ENCODE data around the gene ZDHHC4.

The ZDHHC4 gene

DNA sequence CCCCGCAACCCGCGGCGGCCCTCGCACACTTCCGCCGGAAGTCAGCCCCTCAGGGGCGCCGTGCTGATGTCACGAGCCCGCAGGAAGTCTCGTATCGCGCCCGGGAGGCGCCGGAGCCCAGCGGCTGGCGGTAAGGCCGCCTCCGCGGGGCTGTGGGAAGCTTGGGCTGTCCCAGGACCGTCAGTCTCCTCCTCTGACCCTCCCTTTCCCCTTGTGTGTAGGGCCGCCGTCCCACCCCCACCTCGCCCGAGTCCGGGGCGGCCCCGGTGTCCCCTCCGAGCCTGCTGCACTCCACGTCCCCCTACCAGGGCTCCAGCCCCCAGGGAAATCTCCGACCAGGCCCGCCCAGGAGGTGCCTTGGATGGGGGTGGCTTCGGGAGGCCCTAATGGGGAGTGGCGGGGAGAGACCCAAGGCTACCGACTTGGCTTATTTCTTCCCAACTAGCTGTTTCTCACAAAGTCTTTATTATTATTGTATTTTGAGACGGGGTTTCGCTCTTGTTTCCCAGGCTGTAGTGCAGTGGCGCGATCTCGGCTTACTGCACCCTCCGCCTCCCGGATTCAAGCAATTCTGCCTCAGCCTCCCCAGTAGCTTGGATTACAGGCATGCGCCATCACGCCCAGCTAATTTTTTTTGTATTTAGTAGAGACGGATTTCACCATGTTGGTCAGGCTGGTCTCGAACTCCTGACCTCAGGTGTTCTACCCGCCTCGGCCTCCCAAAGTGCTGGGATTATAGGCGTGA, at the start of gene ZDHHC4:
ZDHHC4 (plus strand) TSS at position 86 of the 745 bp plus-strand sequence. CDS start 3,108 bp downstream, outside the sequence.
- no peaks in the 10 kb centered on the region for H3K9me3 ChIP-seq (ENCODE audit: control insufficient read depth, insufficient read depth, low read depth, low read length)
- ChIA-PET POLR2A (interaction anchor here (0.6 to 1.0 kb wide), 4 partner anchors 11 to 44 kb away, joined by 3 read pairs; partner anchors contain the start of gene INTS15), CTCF (interaction anchor here (1.3 to 1.8 kb wide), 2 partner anchors 12 to 18 kb away, joined by 5 to 12 read pairs; partner anchors contain the start of gene INTS15)
- peaks cover 18 to 24% of the 10 kb centered on the region in 2 experiments; a peak in 2 of 3 replicates for H3K36me3 ChIP-seq (ENCODE audit: control insufficient read depth in 2 of 2, insufficient read depth in 1 of 2, low read length in 2 of 2)
- H3K4me1 ChIP-seq (ENCODE audit: control insufficient read depth, insufficient read depth, low read length): no peaks in the 10 kb centered on the region; the same call in 1 of the 2 replicates
- peak within 1 kb of the TSS; percentile 82 for H3K4me3 ChIP-seq (ENCODE audit: low read depth, low read length)
- H3K27ac ChIP-seq (ENCODE audit: extremely low read depth, low read depth, low read length): peak within 1 kb of the TSS; percentile 93
- TF ChIP-seq PRDM2 (tag by site-specific recombination; IDR thresholded peaks at IDR 0.05; ENCODE audit: borderline replicate concordance) (no peak), KLF10 (tag by site-specific recombination; IDR thresholded peaks at IDR 0.05) (0 out of 2 replicates have a peak, but pooled peaks have one; percentile 19), ZNF24 (tag by site-specific recombination; IDR thresholded peaks at IDR 0.05) (no peak), ZIC2 (tag by site-specific recombination; IDR thresholded peaks at IDR 0.05) (peak; percentile 89), ZBTB49 (tag by site-specific recombination; IDR thresholded peaks at IDR 0.05; ENCODE audit: low read depth) (no peak), SP7 (tag by site-specific recombination; IDR thresholded peaks at IDR 0.05) (peak; percentile 77; the same call in 1 of the 2 replicates), ZNF132 (tag by site-specific recombination; IDR thresholded peaks at IDR 0.05; ENCODE audit: borderline replicate concordance) (no peak), YY2 (tag by site-specific recombination; IDR thresholded peaks at IDR 0.05) (no peak), ZNF530 (tag by site-specific recombination; IDR thresholded peaks at IDR 0.05; ENCODE audit: low read depth) (no peak), ZNF223 (tag by site-specific recombination; IDR thresholded peaks at IDR 0.05) (no peak), ZNF677 (tag by site-specific recombination; IDR thresholded peaks at IDR 0.05) (no peak), KLF9 (tag by site-specific recombination; IDR thresholded peaks at IDR 0.05; ENCODE audit: low read depth) (peak; percentile 52; the same call in 1 of the 2 replicates), KLF7 (tag by site-specific recombination; IDR thresholded peaks at IDR 0.05; ENCODE audit: borderline replicate concordance) (no peak), ZNF707 (tag by site-specific recombination; IDR thresholded peaks at IDR 0.05) (no peak), ZNF610 (tag by site-specific recombination; IDR thresholded peaks at IDR 0.05; ENCODE audit: borderline replicate concordance) (0 out of 2 replicates have a peak, but pooled peaks have one; percentile 17), ZNF596 (tag by site-specific recombination; IDR thresholded peaks at IDR 0.05) (no peak), SETDB1 (IDR thresholded peaks at IDR 0.05; ENCODE audit: insufficient read length, low read length) (no peak), ZNF777 (tag by site-specific recombination; IDR thresholded peaks at IDR 0.05; ENCODE audit: borderline replicate concordance) (no peak), INSM2 (tag by site-specific recombination; IDR thresholded peaks at IDR 0.05) (no peak), ZBTB8A (tag by site-specific recombination; IDR thresholded peaks at IDR 0.05) (peak; percentile 100), ZNF23 (tag by site-specific recombination; IDR thresholded peaks at IDR 0.05; ENCODE audit: borderline replicate concordance) (no peak), MEIS1 (CRISPR knock-in tag; IDR thresholded peaks at IDR 0.05; ENCODE audit: borderline replicate concordance) (no peak), ZNF623 (tag by site-specific recombination; IDR thresholded peaks at IDR 0.05) (no peak)
- TF ChIP-seq, protein P1, sequence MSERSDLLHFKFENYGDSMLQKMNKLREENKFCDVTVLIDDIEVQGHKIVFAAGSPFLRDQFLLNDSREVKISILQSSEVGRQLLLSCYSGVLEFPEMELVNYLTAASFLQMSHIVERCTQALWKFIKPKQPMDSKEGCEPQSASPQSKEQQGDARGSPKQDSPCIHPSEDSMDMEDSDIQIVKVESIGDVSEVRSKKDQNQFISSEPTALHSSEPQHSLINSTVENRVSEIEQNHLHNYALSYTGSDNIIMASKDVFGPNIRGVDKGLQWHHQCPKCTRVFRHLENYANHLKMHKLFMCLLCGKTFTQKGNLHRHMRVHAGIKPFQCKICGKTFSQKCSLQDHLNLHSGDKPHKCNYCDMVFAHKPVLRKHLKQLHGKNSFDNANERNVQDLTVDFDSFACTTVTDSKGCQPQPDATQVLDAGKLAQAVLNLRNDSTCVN (tag by site-specific recombination; optimal IDR thresholded peaks at IDR 0.05): peak; percentile 69
- TF ChIP-seq, protein P2, sequence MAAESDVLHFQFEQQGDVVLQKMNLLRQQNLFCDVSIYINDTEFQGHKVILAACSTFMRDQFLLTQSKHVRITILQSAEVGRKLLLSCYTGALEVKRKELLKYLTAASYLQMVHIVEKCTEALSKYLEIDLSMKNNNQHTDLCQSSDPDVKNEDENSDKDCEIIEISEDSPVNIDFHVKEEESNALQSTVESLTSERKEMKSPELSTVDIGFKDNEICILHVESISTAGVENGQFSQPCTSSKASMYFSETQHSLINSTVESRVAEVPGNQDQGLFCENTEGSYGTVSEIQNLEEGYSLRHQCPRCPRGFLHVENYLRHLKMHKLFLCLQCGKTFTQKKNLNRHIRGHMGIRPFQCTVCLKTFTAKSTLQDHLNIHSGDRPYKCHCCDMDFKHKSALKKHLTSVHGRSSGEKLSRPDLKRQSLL (tag by site-specific recombination; IDR thresholded peaks at IDR 0.05): peak; percentile 85

Data from HEK293 (cell line).